Vagina (tissue), 2 donors: ENCODE measurements around the gene TMEM178B.

Experiments used
- CTCF ChIP-seq, 3 experiments: fragments of 450-650 bp in 2 of 3; fragments of 200-600 bp in 1 of 3; sonication (generic) in 1 of 3; IDR thresholded peaks; one replicate each; pipeline ENCODE4 v1.5.1; 2017 to 2019; ENCODE audit warnings: antibody characterized with exemption in 3 of 3, mild to moderate bottlenecking in 2 of 3, moderate library complexity in 2 of 3
- POLR2A ChIP-seq, 2 donors: fragments of 450-650 bp; IDR thresholded peaks; one replicate each; pipeline ENCODE4 v1.6.1; 2017; ENCODE audit warnings: antibody characterized with exemption in 2 of 2, mild to moderate bottlenecking in 2 of 2, moderate library complexity in 2 of 2
- POLR2AphosphoS5 ChIP-seq, 2 donors: sonication (generic); formaldehyde crosslinking; IDR thresholded peaks; one replicate each; pipeline ENCODE4 v1.9.0; 2017; ENCODE audit warnings: antibody characterized with exemption in 2 of 2, mild to moderate bottlenecking in 2 of 2, low read depth in 1 of 2; ENCODE audit not compliant: insufficient read depth in 1 of 2

GRCh38 chr7:141431711-141432110 is 357.8 kb downstream of the TMEM178B start:
- TF ChIP-seq CTCF (IDR thresholded peaks at IDR 0.05): no peak
- TF ChIP-seq POLR2AphosphoS5 (IDR thresholded peaks at IDR 0.05; ENCODE audit: insufficient read depth in 1 of 2, low read depth in 1 of 2): no peak
- TF ChIP-seq POLR2A (IDR thresholded peaks at IDR 0.05): no peak
